ENCODE data around the gene IL15RA.

Gene IL15RA

DNA sequence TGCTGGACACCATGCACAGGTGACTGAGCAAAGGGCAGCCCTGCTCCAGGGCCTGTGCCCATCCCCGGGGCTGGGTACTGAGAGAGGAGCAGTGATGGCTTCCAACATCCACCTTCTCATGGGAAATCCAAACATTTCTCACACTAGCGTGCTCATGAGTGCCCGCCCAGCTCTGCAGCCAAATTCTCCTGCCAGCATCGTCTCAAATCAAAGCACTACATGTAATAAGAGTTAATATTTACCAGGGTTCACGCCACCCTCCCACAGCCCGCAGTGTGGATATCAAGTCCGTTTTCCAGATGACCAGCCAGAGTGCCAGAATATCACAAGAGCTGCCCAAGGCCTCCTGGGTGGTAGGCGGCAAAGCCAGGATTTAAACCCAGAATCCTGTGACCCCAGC lies 12.1 kb downstream of the IL15RA start:
- TF ChIP-seq, protein P1, sequence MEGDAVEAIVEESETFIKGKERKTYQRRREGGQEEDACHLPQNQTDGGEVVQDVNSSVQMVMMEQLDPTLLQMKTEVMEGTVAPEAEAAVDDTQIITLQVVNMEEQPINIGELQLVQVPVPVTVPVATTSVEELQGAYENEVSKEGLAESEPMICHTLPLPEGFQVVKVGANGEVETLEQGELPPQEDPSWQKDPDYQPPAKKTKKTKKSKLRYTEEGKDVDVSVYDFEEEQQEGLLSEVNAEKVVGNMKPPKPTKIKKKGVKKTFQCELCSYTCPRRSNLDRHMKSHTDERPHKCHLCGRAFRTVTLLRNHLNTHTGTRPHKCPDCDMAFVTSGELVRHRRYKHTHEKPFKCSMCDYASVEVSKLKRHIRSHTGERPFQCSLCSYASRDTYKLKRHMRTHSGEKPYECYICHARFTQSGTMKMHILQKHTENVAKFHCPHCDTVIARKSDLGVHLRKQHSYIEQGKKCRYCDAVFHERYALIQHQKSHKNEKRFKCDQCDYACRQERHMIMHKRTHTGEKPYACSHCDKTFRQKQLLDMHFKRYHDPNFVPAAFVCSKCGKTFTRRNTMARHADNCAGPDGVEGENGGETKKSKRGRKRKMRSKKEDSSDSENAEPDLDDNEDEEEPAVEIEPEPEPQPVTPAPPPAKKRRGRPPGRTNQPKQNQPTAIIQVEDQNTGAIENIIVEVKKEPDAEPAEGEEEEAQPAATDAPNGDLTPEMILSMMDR (IDR thresholded peaks at IDR 0.05) = no peak

DNA sequence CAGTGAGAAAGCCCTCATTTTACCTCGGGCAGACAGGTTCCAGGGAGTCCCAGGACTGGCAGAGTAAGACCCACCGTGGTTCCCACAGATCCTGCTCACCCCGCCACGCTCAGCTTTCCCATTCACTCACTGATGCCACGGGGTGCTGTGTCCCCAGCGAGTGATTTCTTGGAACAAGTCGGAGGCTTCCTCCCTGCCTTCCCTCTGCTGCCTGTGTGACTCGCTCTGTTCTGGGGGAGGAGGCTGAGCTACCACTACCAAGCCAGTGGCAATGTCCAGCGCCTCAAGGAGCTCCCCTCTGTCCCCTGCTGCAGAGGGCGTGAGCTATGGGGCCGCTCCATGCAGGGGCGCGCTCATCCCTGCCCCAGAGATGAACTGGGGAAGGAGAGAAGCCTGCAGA lies 12.6 kb downstream of the IL15RA start:
- TF ChIP-seq, protein P1 (IDR thresholded peaks at IDR 0.05) = no peak

DNA sequence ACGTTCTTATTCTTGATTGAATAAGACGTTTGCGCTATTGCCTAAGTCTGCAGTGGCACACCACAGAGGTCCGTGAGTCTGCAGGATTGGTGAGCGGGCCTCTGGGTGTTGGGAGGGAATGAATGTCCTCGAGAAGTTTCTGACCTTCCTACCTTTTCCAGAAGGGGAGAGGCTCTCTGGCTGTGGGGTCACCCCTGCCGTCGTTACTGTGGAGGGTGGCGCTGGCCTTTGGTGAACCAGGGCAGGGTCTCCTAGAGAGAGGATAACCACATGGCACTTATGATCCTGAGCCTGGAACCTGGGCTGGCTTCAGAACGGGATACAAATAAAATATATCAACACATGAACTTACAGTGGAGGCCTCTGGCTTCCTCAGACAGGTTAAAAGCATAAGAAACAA lies 13.8 kb downstream of the IL15RA start:
- TF ChIP-seq, protein P1 (IDR thresholded peaks at IDR 0.05) = no peak

DNA sequence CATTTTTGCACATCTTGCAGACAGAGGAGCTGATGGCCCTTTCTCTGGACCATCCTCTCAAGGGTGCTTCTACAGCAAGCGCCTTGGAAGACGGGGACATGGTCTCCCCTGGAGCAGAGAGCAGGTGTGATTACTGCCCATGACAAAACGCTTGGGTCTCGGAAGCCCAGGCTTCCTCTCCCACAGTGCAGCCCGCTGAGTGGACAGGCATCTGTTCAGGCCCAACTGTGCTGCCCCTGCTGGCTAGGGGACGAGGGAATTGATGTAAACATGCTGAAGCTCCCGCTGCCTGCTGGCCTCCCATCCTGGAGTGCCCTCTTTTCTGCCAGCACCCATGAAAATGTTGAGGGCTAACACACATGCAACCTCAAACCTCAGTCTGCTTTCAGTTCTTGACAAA lies 14.3 kb downstream of the IL15RA start:
- TF ChIP-seq, protein P1 (IDR thresholded peaks at IDR 0.05) = no peak

DNA sequence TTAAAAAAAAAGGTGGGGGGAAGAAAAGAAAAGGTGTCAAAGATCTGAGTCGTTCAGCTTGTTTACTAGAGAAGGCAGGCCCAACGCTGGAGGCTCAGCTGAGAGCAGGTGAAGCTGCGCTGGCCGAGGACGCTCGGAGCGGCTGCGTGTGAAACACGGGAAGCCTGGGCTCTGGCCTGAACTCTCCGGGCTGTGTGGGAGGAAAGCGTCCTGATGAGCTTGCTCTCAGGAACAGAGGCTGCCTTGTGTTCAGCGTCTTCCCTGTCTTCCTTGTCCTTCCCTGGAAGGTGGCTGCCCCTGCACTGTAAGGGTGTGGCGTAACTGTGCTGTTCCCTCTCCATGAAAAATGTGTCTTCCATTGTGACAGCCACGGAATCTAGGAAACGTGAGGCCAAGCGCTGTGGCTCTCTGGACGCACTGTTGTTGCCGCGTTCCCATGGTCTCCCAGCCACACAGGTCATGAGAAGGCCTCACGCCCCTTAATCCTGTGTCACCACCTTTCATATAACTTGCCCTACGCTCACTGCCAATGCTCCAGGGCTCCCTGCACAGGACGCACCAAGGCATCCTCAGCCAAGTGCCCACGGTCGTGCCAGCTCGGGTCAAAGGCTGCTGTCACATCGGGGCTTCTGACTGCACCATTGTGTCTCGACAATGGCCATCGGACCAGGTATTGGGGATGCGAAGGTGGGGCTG lies 15.8 kb downstream of the IL15RA start:
- TF ChIP-seq, protein P1 (IDR thresholded peaks at IDR 0.05) = no peak

DNA sequence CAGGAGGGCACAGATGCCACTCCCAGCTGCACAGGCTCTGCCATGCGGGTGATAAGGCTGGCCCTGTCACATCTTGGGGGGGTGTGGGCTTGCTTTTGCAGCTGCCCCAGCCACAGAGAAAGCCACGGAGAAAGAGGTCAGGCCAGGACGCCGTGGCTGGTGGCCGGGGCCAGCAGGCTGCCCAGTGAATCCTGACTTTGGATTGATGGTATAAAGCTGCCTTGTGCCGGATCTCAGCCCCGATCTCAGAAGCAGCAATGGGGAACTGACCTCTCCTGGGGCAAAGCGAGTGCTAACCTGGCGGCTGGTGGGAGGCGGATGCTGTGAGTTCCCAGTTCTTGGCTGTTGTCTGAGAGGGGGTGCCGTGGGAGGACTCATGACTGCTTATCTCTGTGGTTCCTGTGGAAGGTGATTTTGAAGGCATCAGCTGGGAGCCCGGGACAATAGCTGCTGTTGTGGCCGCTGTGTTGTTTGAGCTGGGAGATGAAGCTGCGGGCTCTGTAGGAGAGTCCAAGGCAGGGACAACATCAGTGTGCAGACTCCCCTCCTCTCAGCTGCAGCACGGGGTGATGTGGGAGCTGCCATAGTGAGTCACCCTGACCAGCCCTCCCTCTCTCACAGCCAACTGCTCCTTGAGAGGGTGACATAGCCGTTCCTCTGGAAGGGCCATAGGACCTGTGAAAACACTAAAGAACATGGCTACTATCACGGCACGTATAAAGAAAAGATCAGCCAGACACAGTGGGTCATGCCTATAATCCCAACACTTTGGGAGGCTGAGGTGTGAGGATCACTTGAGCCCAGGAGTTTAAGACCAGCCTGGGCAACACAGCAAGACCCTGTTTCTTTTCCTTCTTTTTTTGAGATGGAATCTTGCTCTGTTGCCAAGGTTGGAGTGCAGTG lies 17.0 kb downstream of the IL15RA start:
- TF ChIP-seq, protein P1 (IDR thresholded peaks at IDR 0.05) = no peak

DNA sequence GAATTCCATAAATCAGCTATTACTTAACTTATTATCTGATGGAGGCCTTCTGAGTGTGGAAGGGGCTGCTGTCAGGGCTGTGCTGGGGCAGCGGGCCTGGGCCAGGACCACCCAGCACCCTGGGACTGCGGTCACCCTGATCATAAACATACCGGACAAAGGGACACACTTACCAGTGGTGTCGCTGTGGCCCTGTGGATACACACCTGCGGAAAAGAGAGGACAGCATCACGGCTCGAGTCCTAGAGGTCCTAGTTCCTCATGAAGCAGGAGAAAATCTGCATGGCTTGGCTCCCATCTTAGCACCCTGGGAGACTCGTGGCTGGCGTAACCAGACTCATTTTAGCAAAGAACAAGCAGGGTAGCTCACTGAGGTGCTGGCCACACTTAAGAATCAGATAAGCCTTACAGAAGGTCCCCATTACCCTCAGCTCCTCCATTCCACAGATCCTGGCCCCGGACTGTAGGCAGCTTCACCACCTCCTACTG lies 17.7 kb downstream of the IL15RA start:
- TF ChIP-seq, protein P1 (IDR thresholded peaks at IDR 0.05) = no peak
